Fibroblast of lung (primary cell): ENCODE data around the gene CTBP2. TPM values are rescaled to one million over a fixed set of nuclear protein-coding genes. Genes with fewer than 3 reads are reported as not detected.

Experiments
- DNase-seq, 2 donors: peaks; one replicate each; pipeline versions ENCODE4 v3.0.0 to v3.0.0-alpha.2; 2010; ENCODE audit warnings: low read depth in 2 of 2
- H2AFZ ChIP-seq: 2 replicates; pipeline ENCODE4 v1.5.1; 2012; ENCODE audit warnings: low read length, control low read depth, inconsistent platforms
- H3K27ac ChIP-seq: 2 replicates; pipeline ENCODE4 v1.5.1; 2011; ENCODE audit warnings: low read length, control low read depth; ENCODE audit not compliant: insufficient read depth
- H3K27me3 ChIP-seq: 2 replicates; pipeline ENCODE4 v1.5.1; 2011; ENCODE audit warnings: mild to moderate bottlenecking, low read length; ENCODE audit not compliant: control insufficient read depth, insufficient read depth
- H3K36me3 ChIP-seq: 2 replicates; pipeline ENCODE4 v1.5.1; 2011; ENCODE audit warnings: low read length; ENCODE audit not compliant: control insufficient read depth, insufficient read depth
- H3K4me1 ChIP-seq: 2 replicates; pipeline ENCODE4 v1.5.1; 2011; ENCODE audit warnings: low read length; ENCODE audit not compliant: control insufficient read depth, insufficient read depth; ENCODE audit errors: extremely low read depth
- H3K4me2 ChIP-seq: 2 replicates; pipeline ENCODE4 v1.5.1; 2011; ENCODE audit warnings: low read length, control low read depth; ENCODE audit not compliant: insufficient read depth; ENCODE audit errors: extremely low read depth
- H3K4me3 ChIP-seq, 4 experiments: fragments of 200-600 bp in 1 of 4; sonication (generic) in 1 of 4; replicated peaks in 1 of 4; 2 replicates each; pipeline ENCODE4 v1.5.1; 2011 to 2016; ENCODE audit warnings: low read length in 4 of 4, low read depth in 3 of 4, mild to moderate bottlenecking in 3 of 4, control low read depth in 2 of 4, inconsistent platforms in 1 of 4, mixed read lengths in 1 of 4; ENCODE audit not compliant: insufficient read depth in 1 of 4; ENCODE audit errors: control extremely low read depth in 1 of 4
- H3K79me2 ChIP-seq: 2 replicates; pipeline ENCODE4 v1.5.1; 2012; ENCODE audit warnings: mild to moderate bottlenecking, low read length, inconsistent platforms; ENCODE audit not compliant: control insufficient read depth, insufficient read depth
- H3K9ac ChIP-seq: 2 replicates; pipeline ENCODE4 v1.5.1; 2011; ENCODE audit warnings: mild to moderate bottlenecking, low read length, control low read depth; ENCODE audit not compliant: insufficient read depth
- H3K9me3 ChIP-seq: 2 replicates; pipeline ENCODE4 v1.5.1; 2012; ENCODE audit warnings: low read depth, low read length; ENCODE audit not compliant: control insufficient read depth, insufficient read depth
- H4K20me1 ChIP-seq: 2 replicates; pipeline ENCODE4 v1.5.1; 2011; ENCODE audit warnings: low read length; ENCODE audit not compliant: control insufficient read depth, insufficient read depth; ENCODE audit errors: extremely low read depth
- CTCF ChIP-seq, 2 donors: IDR thresholded peaks in 1 of 2; conservative IDR thresholded peaks in 1 of 2; 1 replicate in 1 of 2; 2 replicates in 1 of 2; pipeline ENCODE4 v1.5.1; 2011 to 2012; ENCODE audit warnings: low read length in 2 of 2, control low read depth in 1 of 2, inconsistent platforms in 1 of 2, low read depth in 1 of 2, mild to moderate bottlenecking in 1 of 2
- EZH2 ChIP-seq: IDR thresholded peaks from 2 replicates; pipeline ENCODE4 v1.5.1; 2012; ENCODE audit warnings: low read length, control low read depth, mild to moderate bottlenecking; ENCODE audit errors: missing control alignments
- polyA plus RNA-seq, 2 donors: library from polyadenylated mRNA; depleted of rRNA in 1 of 2; stranded (reverse) in 1 of 2; unstranded in 1 of 2; fragments of >200 nt; gene quantifications; 2 replicates each; pipeline ENCODE4 v1.2.1, GENCODE V29; 2011 to 2012; ENCODE audit warnings: missing spikeins in 1 of 2
- total RNA-seq: library from RNA; depleted of rRNA; stranded (reverse); fragments of >200 nt; gene quantifications from 2 replicates; pipeline ENCODE4 v1.2.1, GENCODE V29; 2014

Gene CTBP2
- total and polyA plus RNA-seq, 2 donors (not counting 1 experiment from before 2014, with no cell fraction given): 72.1 to 73.3 TPM

GRCh38 chr10:125137601-125138438 lies 22.5 kb downstream of the CTBP2 start:
- no peak for DNase-seq
- no peak overlapping the region for H2AFZ ChIP-seq
- H4K20me1 ChIP-seq: no peaks in the 10 kb centered on the region
- peaks cover 3% of the 10 kb centered on the region for H3K4me1 ChIP-seq
- no peak overlapping the region for H3K4me2 ChIP-seq
- H3K4me3 ChIP-seq: no peak overlapping the region
- H3K27ac ChIP-seq: no peak overlapping the region
- no peaks in the 10 kb centered on the region for H3K9me3 ChIP-seq
- H3K9ac ChIP-seq: no peak overlapping the region
- H3K27me3 ChIP-seq: no peaks in the 10 kb centered on the region
- H3K36me3 ChIP-seq: peaks cover 11% of the 10 kb centered on the region
- H3K79me2 ChIP-seq: peaks cover 95% of the 10 kb centered on the region
- no peak for TF ChIP-seq CTCF (conservative IDR thresholded peaks at IDR 0.05 in 1 of 2, IDR thresholded peaks at IDR 0.05 in 1 of 2; ENCODE audit: low read depth in 1 of 2, low read length in 2 of 2)
- no peak for TF ChIP-seq EZH2

- peaks cover 14% of the 10 kb centered on the region for H3K36me3 ChIP-seq
- H3K4me1 ChIP-seq: peaks cover 3% of the 10 kb centered on the region
- no peak overlapping the region for H3K9ac ChIP-seq
- H3K27ac ChIP-seq: no peak overlapping the region
- no peak for TF ChIP-seq EZH2
- TF ChIP-seq CTCF (conservative IDR thresholded peaks at IDR 0.05 in 1 of 2, IDR thresholded peaks at IDR 0.05 in 1 of 2; ENCODE audit: low read depth in 1 of 2, low read length in 2 of 2): no peak
- no peak overlapping the region for H2AFZ ChIP-seq
- H3K79me2 ChIP-seq: peaks cover 94% of the 10 kb centered on the region
- H3K9me3 ChIP-seq: no peaks in the 10 kb centered on the region
- H3K4me3 ChIP-seq: no peak overlapping the region
- DNase-seq: no peak
- H3K4me2 ChIP-seq: no peak overlapping the region
- no peaks in the 10 kb centered on the region for H4K20me1 ChIP-seq
- no peaks in the 10 kb centered on the region for H3K27me3 ChIP-seq
Observed at GRCh38 chr10:125136087-125136486, 24.3 kb downstream of the CTBP2 start.

GRCh38 chr10:125135771-125136035 lies 24.7 kb downstream of the CTBP2 start:
- no peak for DNase-seq
- peaks cover 95% of the 10 kb centered on the region for H3K79me2 ChIP-seq
- peaks cover 14% of the 10 kb centered on the region for H3K36me3 ChIP-seq
- no peaks in the 10 kb centered on the region for H3K27me3 ChIP-seq
- no peaks in the 10 kb centered on the region for H4K20me1 ChIP-seq
- no peak overlapping the region for H3K27ac ChIP-seq
- no peak overlapping the region for H3K9ac ChIP-seq
- no peak overlapping the region for H2AFZ ChIP-seq
- no peaks in the 10 kb centered on the region for H3K9me3 ChIP-seq
- TF ChIP-seq CTCF (conservative IDR thresholded peaks at IDR 0.05 in 1 of 2, IDR thresholded peaks at IDR 0.05 in 1 of 2; ENCODE audit: low read depth in 1 of 2, low read length in 2 of 2): no peak
- TF ChIP-seq EZH2: no peak
- no peak overlapping the region for H3K4me2 ChIP-seq
- H3K4me1 ChIP-seq: peaks cover 3% of the 10 kb centered on the region
- no peak overlapping the region for H3K4me3 ChIP-seq
